HepG2 (cell line): Measurements from ENCODE around the gene FITM1. TPM values are rescaled to one million over a fixed set of nuclear protein-coding genes. Genes with fewer than 3 reads are reported as not detected.

Experiments
- CHD2 ChIP-seq: IDR thresholded peaks from 2 replicates; pipeline ENCODE4 v1.6.1; 2011; ENCODE audit warnings: low read depth, low read length, improper control_type of control experiment
- DR1 ChIP-seq: sonication (generic); formaldehyde crosslinking; IDR thresholded peaks from 2 replicates; pipeline ENCODE4 v1.8.0; 2021; ENCODE audit warnings: mild to moderate bottlenecking, missing genetic modification reagents, inconsistent platforms
- ETV5 ChIP-seq: IDR thresholded peaks from 2 replicates; pipeline ENCODE4 v1.6.1; 2018; ENCODE audit warnings: missing biosample characterization, missing genetic modification reagents, inconsistent platforms, borderline replicate concordance
- JARID2 ChIP-seq: sonication (generic); formaldehyde crosslinking; IDR thresholded peaks from 2 replicates; pipeline ENCODE4 v1.8.1; 2023; ENCODE audit warnings: missing genetic modification reagents, inconsistent platforms; ENCODE audit not compliant: insufficient replicate concordance
- MYNN ChIP-seq: sonication (generic); formaldehyde crosslinking; IDR thresholded peaks from 2 replicates; pipeline ENCODE4 v1.4.0; 2020; ENCODE audit warnings: mild to moderate bottlenecking, low read depth, missing genetic modification reagents
- NCOA1 ChIP-seq: sonication (generic); formaldehyde crosslinking; IDR thresholded peaks from 2 replicates; pipeline ENCODE4 v1.9.0; 2021; ENCODE audit warnings: missing genetic modification reagents
- PAWR ChIP-seq: sonication (generic); formaldehyde crosslinking; IDR thresholded peaks from 2 replicates; pipeline ENCODE4 v1.4.0; 2020; ENCODE audit warnings: missing genetic modification reagents, mild to moderate bottlenecking, borderline replicate concordance
- RFX5 ChIP-seq: IDR thresholded peaks from 2 replicates; pipeline ENCODE4 v1.6.1; 2011; ENCODE audit warnings: low read depth, low read length, improper control_type of control experiment
- SALL1 ChIP-seq: sonication (generic); formaldehyde crosslinking; IDR thresholded peaks from 2 replicates; pipeline ENCODE4 v1.8.0; 2022; ENCODE audit warnings: mild to moderate bottlenecking, missing genetic modification reagents
- XRCC5 ChIP-seq: fragments of 200-400 bp; formaldehyde crosslinking; optimal IDR thresholded peaks from 2 replicates; pipeline ENCODE3; 2017; ENCODE audit warnings: mild to moderate bottlenecking, low read length
- ZBTB1 ChIP-seq: sonication (generic); formaldehyde crosslinking; IDR thresholded peaks from 2 replicates; pipeline ENCODE4 v1.4.0; 2020; ENCODE audit warnings: missing genetic modification reagents, borderline replicate concordance
- ZFYVE20 ChIP-seq: sonication (generic); formaldehyde crosslinking; IDR thresholded peaks from 2 replicates; pipeline ENCODE4 v1.8.0; 2023; ENCODE audit warnings: low read depth, mild to moderate bottlenecking, moderate library complexity, missing genetic modification reagents, borderline replicate concordance
- ZHX2 ChIP-seq, 2 experiments: sonication (generic) in 1 of 2; formaldehyde crosslinking in 1 of 2; IDR thresholded peaks; 2 replicates each; pipeline versions ENCODE4 v1.6.1 to v1.9.0; 2014 to 2022; ENCODE audit warnings: antibody characterized with exemption in 1 of 2, borderline replicate concordance in 1 of 2, inconsistent platforms in 1 of 2, low read depth in 1 of 2, missing genetic modification reagents in 1 of 2
- ZNF235 ChIP-seq: sonication (generic); formaldehyde crosslinking; IDR thresholded peaks from 2 replicates; pipeline ENCODE4 v1.8.1; 2023; ENCODE audit warnings: mild to moderate bottlenecking, missing genetic modification reagents, borderline replicate concordance
- ZNF446 ChIP-seq: sonication (generic); formaldehyde crosslinking; IDR thresholded peaks from 2 replicates; pipeline ENCODE4 v1.5.0; 2020; ENCODE audit warnings: mild to moderate bottlenecking, missing genetic modification reagents
- ZNF615 ChIP-seq: sonication (generic); formaldehyde crosslinking; IDR thresholded peaks from 2 replicates; pipeline ENCODE4 v1.5.0; 2020; ENCODE audit warnings: mild to moderate bottlenecking, missing genetic modification reagents, borderline replicate concordance
- ZNF670 ChIP-seq: sonication (generic); formaldehyde crosslinking; IDR thresholded peaks from 2 replicates; pipeline ENCODE4 v1.8.0; 2022; ENCODE audit warnings: mild to moderate bottlenecking, missing genetic modification reagents, borderline replicate concordance
- ZNF891 ChIP-seq: sonication (generic); formaldehyde crosslinking; IDR thresholded peaks from 2 replicates; pipeline ENCODE4 v1.5.0; 2020; ENCODE audit warnings: mild to moderate bottlenecking, missing genetic modification reagents
- polyA plus RNA-seq, 8 experiments: library from polyadenylated mRNA; depleted of rRNA in 3 of 8; stranded (reverse) in 7 of 8; unstranded in 1 of 8; fragments of >200 nt; fragmentation: Illumina TruSeq in 4 of 8; extraction: Trizol in 4 of 8; gene quantifications; 2 replicates each; pipeline versions ENCODE4 v1.2.1 to v1.2.3, GENCODE V29; 2011 to 2016; ENCODE audit warnings: low read depth in 4 of 8, missing spikeins in 1 of 8, mixed read lengths in 1 of 8; ENCODE audit not compliant: insufficient read depth in 1 of 8
- total RNA-seq, 5 experiments: library from RNA; depleted of rRNA; stranded (reverse); fragments of >200 nt; fragmentation: Illumina TruSeq; extraction: Trizol; gene quantifications; 2 replicates each; pipeline ENCODE4 v1.2.3, GENCODE V29; 2016; ENCODE audit warnings: low read depth in 1 of 5
- TF ChIP-seq, protein P1 (sequence below): sonication (generic); formaldehyde crosslinking; IDR thresholded peaks from 2 replicates; pipeline ENCODE4 v1.8.1; 2023; ENCODE audit warnings: mild to moderate bottlenecking, missing genetic modification reagents, borderline replicate concordance
- TF ChIP-seq, protein P2 (sequence below): sonication (generic); formaldehyde crosslinking; IDR thresholded peaks from 2 replicates; pipeline ENCODE4 v1.4.0; 2020; ENCODE audit warnings: missing genetic modification reagents
- TF ChIP-seq, protein P3 (sequence below): IDR thresholded peaks from 2 replicates; pipeline ENCODE4 v1.6.1; 2018; ENCODE audit warnings: missing genetic modification reagents, mild to moderate bottlenecking, missing compliant biosample characterization

FITM1 gene
- total and polyA plus RNA-seq, 2 of the 13 experiments (the other 11 are each of a cell fraction or from before 2014, with no cell fraction given): 2.7 to 5.8 TPM

DNA sequence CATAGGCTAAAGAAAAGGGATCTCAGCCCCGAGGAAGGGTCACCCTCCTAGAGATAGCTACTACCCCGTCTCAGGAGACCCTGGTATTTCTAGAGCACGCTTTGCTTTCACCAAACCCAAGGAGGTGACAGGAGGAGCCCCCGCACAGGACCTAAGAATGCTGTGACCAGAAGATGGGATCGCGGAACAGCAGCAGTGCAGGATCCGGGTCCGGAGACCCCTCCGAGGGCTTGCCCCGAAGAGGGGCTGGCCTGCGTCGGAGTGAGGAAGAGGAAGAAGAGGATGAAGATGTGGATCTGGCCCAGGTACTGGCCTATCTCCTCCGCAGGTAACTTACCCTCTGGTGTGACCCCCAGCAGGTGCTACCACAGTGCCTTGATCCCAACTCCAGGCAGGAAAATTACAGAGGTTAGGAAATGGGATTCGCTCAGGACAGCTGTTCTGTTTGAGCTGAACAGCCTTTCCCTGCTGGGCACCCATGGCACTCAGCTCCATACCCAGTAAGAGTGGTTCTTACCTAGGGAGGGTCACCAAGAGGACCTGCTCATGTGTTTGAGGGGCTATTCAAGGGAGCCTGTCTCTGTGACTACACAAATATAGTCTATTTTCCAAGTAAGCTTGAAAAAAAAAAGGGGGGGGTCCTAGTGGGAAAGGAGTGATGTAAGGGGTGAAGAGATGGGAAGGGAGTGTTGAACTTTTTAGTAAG, 14.9 kb upstream of the FITM1 start (continued):
- TF ChIP-seq, protein P1, sequence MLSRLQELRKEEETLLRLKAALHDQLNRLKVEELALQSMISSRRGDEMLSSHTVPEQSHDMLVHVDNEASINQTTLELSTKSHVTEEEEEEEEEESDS (CRISPR knock-in tag): no peak
- TF ChIP-seq CHD2 (no peak), RFX5 (no peak), ZNF615 (CRISPR knock-in tag) (0 out of 2 replicates have a peak, but pooled peaks have one; percentile 56), XRCC5 (no peak), ZNF670 (CRISPR knock-in tag) (no peak), ZNF446 (CRISPR knock-in tag) (no peak), ETV5 (CRISPR knock-in tag) (no peak), SALL1 (CRISPR knock-in tag) (no peak), JARID2 (CRISPR knock-in tag) (peak; percentile 65), ZFYVE20 (CRISPR knock-in tag) (no peak), ZHX2 (IDR thresholded peaks at IDR 0.05; ENCODE audit: low read depth) (no peak), ZHX2 (CRISPR knock-in tag; IDR thresholded peaks at IDR 0.05; ENCODE audit: borderline replicate concordance) (no peak; the same call in 1 of the 2 replicates), ZBTB1 (CRISPR knock-in tag) (no peak), MYNN (CRISPR knock-in tag) (no peak), ZNF235 (no peak; the same call in 1 of the 2 replicates), NCOA1 (CRISPR knock-in tag) (no peak), DR1 (no peak), PAWR (CRISPR knock-in tag) (no peak), ZNF891 (CRISPR knock-in tag) (peak; percentile 95)
- TF ChIP-seq, protein P2, sequence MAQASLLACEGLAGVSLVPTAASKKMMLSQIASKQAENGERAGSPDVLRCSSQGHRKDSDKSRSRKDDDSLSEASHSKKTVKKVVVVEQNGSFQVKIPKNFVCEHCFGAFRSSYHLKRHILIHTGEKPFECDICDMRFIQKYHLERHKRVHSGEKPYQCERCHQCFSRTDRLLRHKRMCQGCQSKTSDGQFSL (CRISPR knock-in tag): no peak; the same call in 1 of the 2 replicates
- TF ChIP-seq, protein P3, sequence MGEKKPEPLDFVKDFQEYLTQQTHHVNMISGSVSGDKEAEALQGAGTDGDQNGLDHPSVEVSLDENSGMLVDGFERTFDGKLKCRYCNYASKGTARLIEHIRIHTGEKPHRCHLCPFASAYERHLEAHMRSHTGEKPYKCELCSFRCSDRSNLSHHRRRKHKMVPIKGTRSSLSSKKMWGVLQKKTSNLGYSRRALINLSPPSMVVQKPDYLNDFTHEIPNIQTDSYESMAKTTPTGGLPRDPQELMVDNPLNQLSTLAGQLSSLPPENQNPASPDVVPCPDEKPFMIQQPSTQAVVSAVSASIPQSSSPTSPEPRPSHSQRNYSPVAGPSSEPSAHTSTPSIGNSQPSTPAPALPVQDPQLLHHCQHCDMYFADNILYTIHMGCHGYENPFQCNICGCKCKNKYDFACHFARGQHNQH (CRISPR knock-in tag): no peak
